MM.1S (cell line): ENCODE data around the gene SMCO3.

ENCODE experiments used
- DNase-seq: peaks from one replicate; pipeline ENCODE4 v3.0.0-alpha.2; 2015
- H2AFZ ChIP-seq: fragments of 300-600 bp; sonication (generic); 2 replicates; pipeline ENCODE4 v1.6.0; 2016; ENCODE audit warnings: antibody characterized with exemption, low read length
- H3F3A ChIP-seq: fragments of 300-600 bp; sonication (generic); 2 replicates; pipeline ENCODE4 v1.6.1; 2016; ENCODE audit warnings: mild to moderate bottlenecking, antibody characterized with exemption, low read length, moderate library complexity, mixed read lengths; ENCODE audit not compliant: insufficient read depth
- H3K27ac ChIP-seq: fragments of 300-600 bp; sonication (generic); 2 replicates; pipeline ENCODE4 v1.5.1; 2016; ENCODE audit warnings: mild to moderate bottlenecking, low read length
- H3K27me3 ChIP-seq: fragments of 300-600 bp; sonication (generic); replicated peaks from 2 replicates; pipeline ENCODE4 v1.6.0; 2016; ENCODE audit warnings: low read length; ENCODE audit not compliant: insufficient read depth
- H3K36me3 ChIP-seq: fragments of 300-600 bp; sonication (generic); replicated peaks from 2 replicates; pipeline ENCODE4 v1.6.1; 2016; ENCODE audit warnings: mild to moderate bottlenecking, low read length, mixed read lengths; ENCODE audit not compliant: insufficient read depth
- H3K4me1 ChIP-seq: fragments of 300-600 bp; sonication (generic); 2 replicates; pipeline ENCODE4 v1.6.1; 2016; ENCODE audit warnings: low read length, mixed read lengths
- H3K4me2 ChIP-seq: fragments of 300-600 bp; sonication (generic); 2 replicates; pipeline ENCODE4 v1.6.0; 2016; ENCODE audit warnings: low read depth, low read length
- H3K4me3 ChIP-seq: fragments of 300-600 bp; sonication (generic); 2 replicates; pipeline ENCODE4 v1.5.1; 2016; ENCODE audit warnings: low read length, mixed read lengths
- H3K79me2 ChIP-seq: fragments of 300-600 bp; sonication (generic); 2 replicates; pipeline ENCODE4 v1.6.1; 2016; ENCODE audit warnings: mixed run types, low read length, mixed read lengths
- H3K9ac ChIP-seq: fragments of 300-600 bp; sonication (generic); 2 replicates; pipeline ENCODE4 v1.6.1; 2016; ENCODE audit warnings: low read length, mixed read lengths
- H3K9me2 ChIP-seq: fragments of 300-600 bp; sonication (generic); replicated peaks from 2 replicates; pipeline ENCODE4 v1.6.1; 2016; ENCODE audit warnings: mild to moderate bottlenecking, low read length, mixed read lengths; ENCODE audit not compliant: insufficient read depth
- H3K9me3 ChIP-seq: fragments of 300-600 bp; sonication (generic); replicated peaks from 2 replicates; pipeline ENCODE4 v1.6.1; 2016; ENCODE audit warnings: mild to moderate bottlenecking, low read length, mixed read lengths; ENCODE audit not compliant: insufficient read depth
- H4K20me1 ChIP-seq: fragments of 300-600 bp; sonication (generic); 2 replicates; pipeline ENCODE4 v1.6.1; 2016; ENCODE audit warnings: mild to moderate bottlenecking, low read length, moderate library complexity, mixed read lengths; ENCODE audit not compliant: insufficient read depth
- CTCF ChIP-seq: fragments of 300-600 bp; sonication (generic); IDR thresholded peaks from 2 replicates; pipeline ENCODE4 v1.5.1; 2016; ENCODE audit warnings: antibody characterized with exemption, low read length, mixed read lengths
- EZH2 ChIP-seq: fragments of 300-600 bp; sonication (generic); optimal IDR thresholded peaks from 2 replicates; pipeline ENCODE3; 2017; ENCODE audit warnings: low read depth, mild to moderate bottlenecking, antibody characterized with exemption, low read length, mixed read lengths
- EZH2phosphoT487 ChIP-seq: fragments of 300-600 bp; sonication (generic); IDR thresholded peaks from 2 replicates; pipeline ENCODE4 v1.6.1; 2018; ENCODE audit warnings: antibody characterized with exemption, low read length

SMCO3 gene

GRCh38 chr12:14774074-14774905, 39.7 kb downstream of the SMCO3 start:
- Histone ChIP-seq H3K4me3 (peak overlapping the region; percentile 77), H2AFZ (peak overlapping the region; percentile 80)

GRCh38 chr12:14773685-14774073, 40.3 kb downstream of the SMCO3 start:
- peak overlapping the region; percentile 32; the same call in 1 of the 2 replicates for H3K9ac ChIP-seq
- peak overlapping the region; percentile 77; the same call in 1 of the 2 replicates for H3K4me2 ChIP-seq
- peaks cover 6% of the 10 kb centered on the region; the same call in 1 of the 2 replicates for H3K79me2 ChIP-seq
- no peaks in the 10 kb centered on the region for H3K9me2 ChIP-seq
- H3K4me1 ChIP-seq = peaks cover 4% of the 10 kb centered on the region
- no peak for DNase-seq
- TF ChIP-seq CTCF (no peak), EZH2phosphoT487 (no peak), EZH2 (no peak)
- H3F3A ChIP-seq = peaks cover 35% of the 10 kb centered on the region
- no peaks in the 10 kb centered on the region for H3K36me3 ChIP-seq
- H3K27ac ChIP-seq = peak overlapping the region; percentile 51; the same call in 1 of the 2 replicates
- H2AFZ ChIP-seq = peak overlapping the region; percentile 80
- no peaks in the 10 kb centered on the region for H3K27me3 ChIP-seq
- no peaks in the 10 kb centered on the region for H4K20me1 ChIP-seq
- no peaks in the 10 kb centered on the region for H3K9me3 ChIP-seq
- peak overlapping the region; percentile 77 for H3K4me3 ChIP-seq

More at GRCh38 chr12:14774074-14774905, 39.7 kb downstream of the SMCO3 start:
- H3K36me3 ChIP-seq = no peaks in the 10 kb centered on the region
- H3K9me3 ChIP-seq = no peaks in the 10 kb centered on the region
- H3K27ac ChIP-seq = peak overlapping the region; percentile 60
- H3K9ac ChIP-seq = peak overlapping the region; percentile 66
- no peaks in the 10 kb centered on the region for H4K20me1 ChIP-seq
- peak overlapping the region; percentile 77 for H3K4me2 ChIP-seq
- H3K9me2 ChIP-seq = no peaks in the 10 kb centered on the region
- TF ChIP-seq EZH2 (no peak), EZH2phosphoT487 (no peak), CTCF (no peak)
- H3K79me2 ChIP-seq = 0 out of 2 replicates have a peak, but pooled peaks cover under 1% of the 10 kb centered on the region
- H3K4me1 ChIP-seq = peaks cover 4% of the 10 kb centered on the region; the same call in 1 of the 2 replicates
- no peaks in the 10 kb centered on the region for H3K27me3 ChIP-seq
- peak; percentile 91 for DNase-seq
- peaks cover 33% of the 10 kb centered on the region for H3F3A ChIP-seq

- H3K27me3 ChIP-seq = no peaks in the 10 kb centered on the region
- no peaks in the 10 kb centered on the region for H3K9me3 ChIP-seq
- no peak overlapping the region for H2AFZ ChIP-seq
- H3K27ac ChIP-seq = 0 out of 2 replicates have a peak overlapping the region, but pooled peaks have one; percentile 51
- H3K4me1 ChIP-seq = peaks cover 4% of the 10 kb centered on the region
- TF ChIP-seq EZH2phosphoT487 (no peak), EZH2 (no peak), CTCF (no peak)
- no peak overlapping the region for H3K4me2 ChIP-seq
- H3K36me3 ChIP-seq = no peaks in the 10 kb centered on the region
- peaks cover 35% of the 10 kb centered on the region for H3F3A ChIP-seq
- no peak overlapping the region for H3K9ac ChIP-seq
- H3K79me2 ChIP-seq = peaks cover 8% of the 10 kb centered on the region; the same call in 1 of the 2 replicates
- no peak for DNase-seq
- H4K20me1 ChIP-seq = no peaks in the 10 kb centered on the region
- H3K9me2 ChIP-seq = no peaks in the 10 kb centered on the region
- no peak overlapping the region for H3K4me3 ChIP-seq
These were observed 41.0 kb downstream of the SMCO3 start for GRCh38 chr12:14772946-14773345.
